ENCODE results near the gene SPINK7.
A peak's percentile ranks its signal among the peaks of the same experiment; 100 is the strongest.

SPINK7 gene

GRCh38 chr5:148343603-148344487, 31.6 kb downstream of the SPINK7 start:
- no peak for DNase-seq (ENCODE audit: low spot score)

- no peak for DNase-seq (ENCODE audit: low spot score)
Observed at GRCh38 chr5:148347706-148348105, 35.5 kb downstream of the SPINK7 start.

- peak; percentile 6 for DNase-seq (ENCODE audit: low spot score)
Observed at GRCh38 chr5:148352696-148353095, 40.5 kb downstream of the SPINK7 start.

- DNase-seq (ENCODE audit: low spot score) = no peak
Observed at GRCh38 chr5:148353634-148354033, 41.4 kb downstream of the SPINK7 start.

GRCh38 chr5:148364343-148364742, 52.1 kb downstream of the SPINK7 start:
- DNase-seq (ENCODE audit: low spot score) = no peak

Measured in kidney tubule cell (primary cell).